GM15510 (cell line): ENCODE data around the gene RAP1GAP.

Source experiments
- POLR2A ChIP-seq: IDR thresholded peaks from 3 replicates; pipeline ENCODE4 v1.6.1; 2011; ENCODE audit warnings: borderline replicate concordance; ENCODE audit not compliant: insufficient read length; ENCODE audit errors: extremely low read depth

Gene RAP1GAP

GRCh38 chr1:21647431-21648351 lies 21.5 kb downstream of the RAP1GAP start:
- no peak for TF ChIP-seq POLR2A

- no peak for TF ChIP-seq POLR2A
Measured at GRCh38 chr1:21645550-21645949, 23.6 kb downstream of the RAP1GAP start.

- TF ChIP-seq POLR2A, result no peak
Measured at GRCh38 chr1:21644906-21645305, 24.3 kb downstream of the RAP1GAP start.

GRCh38 chr1:21644348-21644747 lies 24.8 kb downstream of the RAP1GAP start:
- no peak for TF ChIP-seq POLR2A

- no peak for TF ChIP-seq POLR2A
Measured at GRCh38 chr1:21643624-21644023, 25.5 kb downstream of the RAP1GAP start.

GRCh38 chr1:21641967-21642739 lies 27.0 kb downstream of the RAP1GAP start:
- no peak for TF ChIP-seq POLR2A

- no peak for TF ChIP-seq POLR2A
Measured at GRCh38 chr1:21641537-21641936, 27.6 kb downstream of the RAP1GAP start.

- no peak for TF ChIP-seq POLR2A
Measured at GRCh38 chr1:21641076-21641475, 28.1 kb downstream of the RAP1GAP start.

GRCh38 chr1:21640653-21641052 lies 28.5 kb downstream of the RAP1GAP start:
- TF ChIP-seq POLR2A, result no peak

- no peak for TF ChIP-seq POLR2A
Measured at GRCh38 chr1:21639594-21640041, 29.5 kb downstream of the RAP1GAP start.

GRCh38 chr1:21638531-21639341 lies 30.4 kb downstream of the RAP1GAP start:
- no peak for TF ChIP-seq POLR2A

- TF ChIP-seq POLR2A, result no peak
Measured at GRCh38 chr1:21637514-21637913, 31.6 kb downstream of the RAP1GAP start.

GRCh38 chr1:21636029-21636428 lies 33.1 kb downstream of the RAP1GAP start:
- no peak for TF ChIP-seq POLR2A

- TF ChIP-seq POLR2A, result no peak
Measured at GRCh38 chr1:21634806-21635535, 34.2 kb downstream of the RAP1GAP start.

GRCh38 chr1:21633992-21634805 lies 35.0 kb downstream of the RAP1GAP start:
- no peak for TF ChIP-seq POLR2A
